Measurements from ENCODE around the gene P2RX2.

Gene P2RX2

GRCh38 chr12:132662901-132663755 lies 44.6 kb downstream of the P2RX2 start:
- no peak for DNase-seq

GRCh38 chr12:132664206-132665148 lies 45.9 kb downstream of the P2RX2 start:
- no peak for DNase-seq

GRCh38 chr12:132665149-132665491 lies 46.5 kb downstream of the P2RX2 start:
- no peak for DNase-seq

GRCh38 chr12:132665794-132666193 lies 47.2 kb downstream of the P2RX2 start:
- DNase-seq, result no peak

GRCh38 chr12:132668191-132669088 lies 49.9 kb downstream of the P2RX2 start:
- no peak for DNase-seq

GRCh38 chr12:132669166-132669879 lies 50.7 kb downstream of the P2RX2 start:
- no peak for DNase-seq
